Measurements from ENCODE around the gene CADPS. TPM values are rescaled to one million over a fixed set of nuclear protein-coding genes. Genes with fewer than 3 reads are reported as not detected.

Gene CADPS
- polyA plus RNA-seq, 3 donors: not detected

DNA sequence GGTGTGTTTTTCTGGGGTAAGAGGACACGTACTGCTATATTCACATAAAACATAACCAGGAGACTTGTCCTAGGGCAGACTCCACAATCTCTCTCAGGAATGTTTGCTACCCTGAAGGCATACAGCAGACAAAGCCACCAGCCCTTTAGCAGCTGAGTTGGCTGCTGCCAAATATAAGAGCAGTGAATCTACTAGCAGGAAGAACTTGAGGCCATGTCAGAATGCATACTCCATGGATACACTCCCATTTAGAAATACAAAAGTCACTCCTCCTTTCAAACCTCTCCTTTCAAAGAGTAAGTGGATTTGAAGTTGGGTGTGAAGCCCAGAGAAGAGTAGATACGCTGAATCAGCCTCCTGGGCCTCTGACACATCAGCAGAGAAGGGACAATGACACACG lies 94.1 kb downstream of the CADPS start:
- Mint-ChIP-seq H3K9me3 (peaks cover 0 to 10% (median 2%) of the 10 kb centered on the region in 7 donors), H3K36me3 (no peaks in the 10 kb centered on the region), H3K4me1 (no peaks in the 10 kb centered on the region), H3K4me3 (no peak overlapping the region), H3K27me3 (ENCODE audit: low read depth in 3 of 3) (peaks cover 0 to 3% (median 0%) of the 10 kb centered on the region in 3 donors), H3K27ac (no peak overlapping the region)
- Histone ChIP-seq H3K79me2 (ENCODE audit: insufficient read depth, low read length) (no peaks in the 10 kb centered on the region), H4K20me1 (ENCODE audit: insufficient read depth, low read length) (no peaks in the 10 kb centered on the region), H2AFZ (ENCODE audit: insufficient read depth, low read depth, low read length, poor library complexity, severe bottlenecking) (no peak overlapping the region), H3K27me3 (ENCODE audit: control insufficient read depth in 2 of 2, insufficient read depth in 2 of 2, low read length in 2 of 2) (no peaks in the 10 kb centered on the region), H3K36me3 (replicated peaks in 1 of 2; ENCODE audit: control insufficient read depth in 1 of 2, insufficient read depth in 2 of 2, low read length in 2 of 2) (no peaks in the 10 kb centered on the region), H3K9me3 (replicated peaks in 1 of 2; ENCODE audit: control insufficient read depth in 1 of 2, insufficient read depth in 1 of 2, low read length in 2 of 2) (no peaks in the 10 kb centered on the region), H3K4me1 (ENCODE audit: control insufficient read depth in 1 of 2, insufficient read depth in 2 of 2, low read length in 2 of 2) (no peaks in the 10 kb centered on the region), H3K4me3 (replicated peaks in 1 of 3; ENCODE audit: low read depth in 2 of 3, low read length in 3 of 3) (no peak overlapping the region), H3K9ac (ENCODE audit: insufficient read depth, low read length, poor library complexity, severe bottlenecking) (no peak overlapping the region), H3K4me2 (replicated peaks; ENCODE audit: extremely low read depth, low read length, poor library complexity, severe bottlenecking) (no peak overlapping the region), H3K27ac (ENCODE audit: low read depth in 1 of 2, low read length in 2 of 2) (no peak overlapping the region)
- no peak for DNase-seq
- 70% methylated on average over 2 of the region's 3 CpGs for WGBS (ENCODE audit: insufficient coverage)
- TF ChIP-seq, protein P1, sequence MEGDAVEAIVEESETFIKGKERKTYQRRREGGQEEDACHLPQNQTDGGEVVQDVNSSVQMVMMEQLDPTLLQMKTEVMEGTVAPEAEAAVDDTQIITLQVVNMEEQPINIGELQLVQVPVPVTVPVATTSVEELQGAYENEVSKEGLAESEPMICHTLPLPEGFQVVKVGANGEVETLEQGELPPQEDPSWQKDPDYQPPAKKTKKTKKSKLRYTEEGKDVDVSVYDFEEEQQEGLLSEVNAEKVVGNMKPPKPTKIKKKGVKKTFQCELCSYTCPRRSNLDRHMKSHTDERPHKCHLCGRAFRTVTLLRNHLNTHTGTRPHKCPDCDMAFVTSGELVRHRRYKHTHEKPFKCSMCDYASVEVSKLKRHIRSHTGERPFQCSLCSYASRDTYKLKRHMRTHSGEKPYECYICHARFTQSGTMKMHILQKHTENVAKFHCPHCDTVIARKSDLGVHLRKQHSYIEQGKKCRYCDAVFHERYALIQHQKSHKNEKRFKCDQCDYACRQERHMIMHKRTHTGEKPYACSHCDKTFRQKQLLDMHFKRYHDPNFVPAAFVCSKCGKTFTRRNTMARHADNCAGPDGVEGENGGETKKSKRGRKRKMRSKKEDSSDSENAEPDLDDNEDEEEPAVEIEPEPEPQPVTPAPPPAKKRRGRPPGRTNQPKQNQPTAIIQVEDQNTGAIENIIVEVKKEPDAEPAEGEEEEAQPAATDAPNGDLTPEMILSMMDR (IDR thresholded peaks at IDR 0.05): no peak
- intact Hi-C loops (cut with micrococcal nuclease): no loop called here

DNA sequence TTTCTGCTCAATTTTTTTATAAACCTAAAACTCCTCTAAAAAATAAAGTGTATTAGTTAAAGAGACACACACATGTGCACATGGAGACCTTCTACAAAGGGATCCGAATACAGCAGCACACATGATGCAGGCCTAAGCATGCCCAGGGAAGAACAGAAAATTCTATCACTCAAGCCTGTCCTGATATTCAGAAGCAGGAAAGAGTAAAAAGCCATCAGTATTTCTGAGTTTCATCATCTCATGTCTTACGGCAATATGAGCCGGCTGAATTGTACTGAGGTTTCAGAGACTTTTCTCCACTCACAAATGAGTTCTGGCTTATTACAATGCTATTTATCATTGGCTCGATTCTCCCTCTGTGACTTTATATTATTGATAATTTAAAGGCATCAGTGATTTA lies 97.5 kb downstream of the CADPS start:
- Mint-ChIP-seq H3K27me3 (ENCODE audit: low read depth in 3 of 3) (peaks cover 0 to 3% (median 0%) of the 10 kb centered on the region in 3 donors), H3K4me1 (no peaks in the 10 kb centered on the region), H3K4me3 (no peak overlapping the region), H3K27ac (no peak overlapping the region), H3K9me3 (peaks cover 0 to 6% (median 2%) of the 10 kb centered on the region in 7 donors), H3K36me3 (no peaks in the 10 kb centered on the region)
- intact Hi-C loops (cut with micrococcal nuclease): no loop called here
- Histone ChIP-seq H3K4me1 (ENCODE audit: control insufficient read depth in 1 of 2, insufficient read depth in 2 of 2, low read length in 2 of 2) (no peaks in the 10 kb centered on the region), H3K9ac (ENCODE audit: insufficient read depth, low read length, poor library complexity, severe bottlenecking) (no peak overlapping the region), H3K9me3 (replicated peaks in 1 of 2; ENCODE audit: control insufficient read depth in 1 of 2, insufficient read depth in 1 of 2, low read length in 2 of 2) (no peaks in the 10 kb centered on the region), H4K20me1 (ENCODE audit: insufficient read depth, low read length) (no peaks in the 10 kb centered on the region), H3K4me2 (replicated peaks; ENCODE audit: extremely low read depth, low read length, poor library complexity, severe bottlenecking) (no peak overlapping the region), H3K79me2 (ENCODE audit: insufficient read depth, low read length) (no peaks in the 10 kb centered on the region), H3K27me3 (ENCODE audit: control insufficient read depth in 2 of 2, insufficient read depth in 2 of 2, low read length in 2 of 2) (no peaks in the 10 kb centered on the region), H3K4me3 (replicated peaks in 1 of 3; ENCODE audit: low read depth in 2 of 3, low read length in 3 of 3) (no peak overlapping the region), H2AFZ (ENCODE audit: insufficient read depth, low read depth, low read length, poor library complexity, severe bottlenecking) (no peak overlapping the region), H3K36me3 (replicated peaks in 1 of 2; ENCODE audit: control insufficient read depth in 1 of 2, insufficient read depth in 2 of 2, low read length in 2 of 2) (no peaks in the 10 kb centered on the region), H3K27ac (ENCODE audit: low read depth in 1 of 2, low read length in 2 of 2) (no peak overlapping the region)
- WGBS (ENCODE audit: insufficient coverage): 96% methylated on average over 3 of the region's 4 CpGs
- TF ChIP-seq, protein P1 (IDR thresholded peaks at IDR 0.05): no peak
- no peak for DNase-seq
